Measurements from ENCODE around the gene SEC63.
A peak's percentile ranks its signal among the peaks of the same experiment; 100 is the strongest.
"Not testable (repeated sequence)": the region's sequence is repeated elsewhere in the genome, so short reads cannot be mapped to it uniquely, and the experiment has no call there.

SEC63 gene

DNA sequence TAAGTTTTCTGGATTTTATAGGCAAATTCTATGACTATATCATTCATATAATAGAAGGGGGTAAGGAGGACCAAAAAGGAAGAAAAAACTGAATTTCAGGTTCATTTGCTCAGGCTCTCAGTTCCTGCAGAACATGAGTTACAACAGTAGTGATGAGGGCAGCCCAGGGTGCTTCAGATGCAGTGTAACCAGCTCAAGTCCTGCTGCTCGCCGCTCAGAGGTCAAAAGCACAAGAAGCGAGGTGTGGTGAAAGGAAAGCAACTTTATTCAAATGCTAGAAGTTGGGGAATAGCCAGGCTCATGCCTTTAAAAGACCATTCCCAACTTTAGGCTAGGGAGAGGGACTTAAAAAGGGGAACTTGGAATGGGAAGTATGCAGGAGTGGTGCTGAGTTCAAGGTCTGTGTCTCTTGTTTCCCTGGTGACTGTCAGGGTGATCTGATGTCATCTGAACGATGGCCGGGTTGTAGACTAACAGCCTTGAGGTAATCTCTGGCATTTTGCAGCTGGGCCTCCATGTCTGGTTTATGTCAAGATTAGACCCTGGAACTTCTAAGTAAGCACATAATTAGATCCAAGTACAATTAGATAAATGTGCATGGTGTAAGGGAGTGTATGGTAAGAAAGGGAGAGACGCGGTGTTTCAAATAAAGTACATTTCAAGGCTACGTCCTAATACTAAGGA is 14.5 kb upstream of the SEC63 start:
- no peak for DNase-seq (ENCODE audit: low spot score)

DNA sequence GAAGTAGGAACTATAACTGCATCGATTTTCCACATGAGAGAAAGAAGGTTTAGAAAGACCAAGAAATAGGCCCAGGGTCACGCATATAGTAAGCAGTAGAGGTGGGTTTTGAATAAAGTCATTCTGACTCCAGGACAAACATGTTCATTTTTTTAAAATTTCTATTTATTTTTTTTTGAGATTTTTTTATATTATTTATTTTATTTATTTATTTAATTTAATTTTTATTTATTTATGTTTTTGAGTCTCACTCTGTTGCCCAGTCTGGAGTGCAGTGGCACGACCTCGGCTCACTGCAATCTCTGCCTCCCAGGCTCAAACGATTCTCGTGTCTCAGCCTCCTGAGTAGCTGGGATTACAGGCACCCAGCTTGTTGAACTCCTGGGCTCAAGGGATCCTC is 13.2 kb upstream of the SEC63 start:
- DNase-seq (ENCODE audit: low spot score), result no peak

- DNase-seq (ENCODE audit: low spot score), result no peak
Observed at GRCh38 chr6:107970255-107970654, 12.2 kb upstream of the SEC63 start.

GRCh38 chr6:107968081-107968480 is 10.1 kb upstream of the SEC63 start:
- no peak for DNase-seq (ENCODE audit: low spot score)

GRCh38 chr6:107965746-107966145 is 7.7 kb upstream of the SEC63 start:
- no peak for DNase-seq (ENCODE audit: low spot score)

DNA sequence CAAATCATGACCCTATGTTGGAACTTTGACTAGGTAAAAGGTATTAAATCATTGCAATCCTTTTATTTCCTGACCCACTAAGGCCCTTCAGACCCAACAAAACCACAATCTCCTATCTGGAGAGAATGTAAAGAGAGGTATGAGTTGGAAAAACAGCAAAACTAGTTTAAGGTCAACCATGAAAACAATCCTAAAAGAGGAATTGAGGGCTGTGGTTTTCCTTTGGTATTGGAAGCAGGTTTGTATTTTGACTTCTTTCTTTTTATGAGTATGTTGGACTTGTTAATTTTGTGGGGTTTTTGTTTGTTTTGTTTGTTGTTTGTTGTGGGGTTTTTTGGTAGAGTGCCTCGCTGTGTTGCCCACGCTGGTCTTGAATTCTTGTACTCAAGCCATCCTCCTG is 4.7 kb upstream of the SEC63 start:
- no peak for DNase-seq (ENCODE audit: low spot score)

DNA sequence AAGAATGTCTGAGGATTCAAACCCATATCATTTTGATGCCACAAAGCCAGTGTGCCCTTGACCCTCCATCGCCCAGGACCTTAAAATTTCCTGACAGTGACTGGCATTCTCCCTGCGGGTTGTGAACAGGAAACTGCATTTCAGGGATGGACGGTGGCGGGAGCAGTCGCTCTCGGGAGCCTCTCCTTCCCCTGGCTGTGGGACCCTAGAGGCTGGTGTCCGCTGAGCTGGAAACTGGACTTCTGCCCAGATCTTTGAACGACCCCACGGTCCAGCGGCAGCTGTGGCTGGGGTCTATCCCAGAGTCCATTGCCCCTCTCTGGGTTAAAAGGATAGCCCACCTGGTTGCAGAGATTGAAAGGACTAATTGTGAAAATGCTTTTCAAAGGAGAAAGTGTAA is 1.4 kb upstream of the SEC63 start:
- no peak for DNase-seq (ENCODE audit: low spot score)

DNA sequence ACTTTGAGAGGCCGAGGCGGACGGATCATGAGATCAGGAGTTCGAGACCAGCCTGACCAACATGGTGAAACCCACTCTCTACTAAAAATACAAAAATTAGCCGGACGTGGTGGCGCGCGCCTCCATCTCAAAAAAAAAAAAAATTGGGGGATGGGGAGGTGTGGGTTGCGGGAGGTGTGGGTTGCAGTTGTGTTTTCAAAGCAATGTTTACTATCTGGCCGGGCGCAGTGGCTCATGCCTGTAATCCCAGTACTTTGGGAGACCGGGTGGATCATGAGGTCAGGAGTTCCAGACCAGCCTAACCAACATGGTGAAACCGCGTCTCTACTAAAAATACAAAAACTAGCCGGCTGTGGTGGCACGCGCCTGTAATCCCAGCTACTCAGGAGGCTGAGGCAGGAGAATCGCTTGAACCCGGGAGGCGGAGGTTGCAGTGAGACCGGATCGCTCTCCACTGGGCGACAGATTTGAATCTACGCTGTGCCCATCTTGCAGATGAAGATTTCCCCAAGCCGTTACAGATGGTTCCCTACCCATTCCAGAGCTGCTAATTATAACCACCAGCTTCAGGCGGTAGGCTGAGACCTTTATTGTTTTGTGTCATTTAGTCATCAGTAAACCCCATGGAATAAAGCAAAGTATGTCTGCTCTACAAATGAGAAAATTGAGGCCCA is 818 bp upstream of the SEC63 start:
- not testable (repeated sequence) for DNase-seq (ENCODE audit: low spot score)

DNA sequence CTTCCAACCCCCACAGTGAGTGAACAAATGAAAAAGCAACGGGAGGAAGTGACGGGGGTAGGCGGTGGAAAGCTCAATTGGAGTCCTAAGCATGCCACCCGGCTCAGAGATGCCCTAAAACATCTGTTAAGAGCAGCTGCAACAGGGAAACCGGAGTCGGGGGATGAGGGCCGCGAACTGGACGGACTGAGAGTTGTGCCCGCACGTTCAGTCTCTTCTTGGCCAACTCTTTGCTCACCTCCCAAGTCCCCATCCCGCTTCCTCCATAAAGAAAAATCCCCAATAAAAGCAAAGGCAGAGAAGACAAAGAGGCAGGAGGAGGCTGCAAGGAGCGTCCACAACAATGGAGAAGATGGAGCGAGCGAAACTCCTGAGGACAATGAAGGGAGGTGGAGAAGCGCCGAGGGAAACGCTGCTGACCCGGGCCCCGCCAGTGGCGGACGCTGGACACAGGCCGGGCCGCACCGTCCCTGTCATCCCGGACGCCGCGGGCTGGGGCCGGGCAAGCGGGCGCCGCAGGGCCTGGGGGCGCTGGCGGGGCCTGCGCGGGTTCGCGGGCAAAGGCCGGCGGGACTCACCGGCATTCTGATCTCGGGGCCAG is 600 bp downstream of the SEC63 start:
- no peak for DNase-seq (ENCODE audit: low spot score)

DNA sequence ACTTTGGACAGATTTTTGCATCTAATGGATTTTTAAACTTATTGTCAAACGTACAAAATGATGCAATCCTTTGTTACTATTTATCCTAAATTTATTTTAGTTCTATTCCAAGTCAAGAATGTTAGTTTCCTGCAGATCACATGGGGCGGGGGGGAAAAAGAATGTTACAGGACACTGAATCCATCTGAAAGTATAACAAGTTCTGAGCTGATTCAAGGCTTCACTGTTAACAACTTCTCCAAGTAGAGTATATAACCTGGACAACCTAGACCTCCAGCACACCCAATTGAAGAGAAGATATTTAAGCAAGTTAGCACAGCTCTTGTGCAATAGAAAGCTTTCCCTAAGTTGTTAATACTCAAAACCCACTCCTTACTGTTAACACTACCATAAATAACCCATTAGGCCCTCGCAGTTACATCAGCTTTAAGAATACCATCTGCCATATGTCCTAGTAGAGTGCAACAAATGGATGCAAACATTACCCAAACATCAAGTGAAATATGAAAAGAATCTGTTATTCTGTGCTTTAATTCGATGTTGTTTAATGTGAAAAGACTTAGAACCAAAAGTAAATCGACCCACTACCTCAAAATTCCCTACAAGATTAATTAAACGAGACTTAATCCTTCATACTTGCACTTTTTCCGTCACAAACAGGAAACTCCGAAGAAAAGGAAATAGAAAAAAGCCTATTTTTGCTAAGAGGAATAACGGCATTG is 1.3 kb downstream of the SEC63 start:
- peak; percentile 30 for DNase-seq (ENCODE audit: low spot score)

DNA sequence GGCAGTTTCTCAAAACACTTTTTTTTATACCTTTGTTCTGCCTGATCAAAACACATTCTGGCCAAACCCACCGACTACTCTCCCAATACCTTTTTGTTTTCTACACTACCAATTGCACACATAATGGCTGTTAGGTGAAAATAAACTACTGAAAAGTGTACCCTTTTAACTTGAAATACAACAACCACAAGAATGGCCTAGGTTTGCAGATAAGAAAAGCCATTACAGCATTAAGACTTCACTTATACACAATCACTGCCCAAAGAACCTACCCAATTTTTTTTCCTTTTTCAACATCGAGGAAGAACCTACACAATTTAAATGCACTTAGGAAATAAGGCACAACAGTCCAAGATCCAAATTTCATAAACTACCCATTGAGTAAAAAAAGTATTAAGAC is 1.8 kb downstream of the SEC63 start:
- no peak for DNase-seq (ENCODE audit: low spot score)

- not testable (repeated sequence) for DNase-seq (ENCODE audit: low spot score)
Observed at GRCh38 chr6:107953858-107954414, 4.1 kb downstream of the SEC63 start.

- no peak for DNase-seq (ENCODE audit: low spot score)
Observed at GRCh38 chr6:107943626-107944439, 14.2 kb downstream of the SEC63 start.

DNA sequence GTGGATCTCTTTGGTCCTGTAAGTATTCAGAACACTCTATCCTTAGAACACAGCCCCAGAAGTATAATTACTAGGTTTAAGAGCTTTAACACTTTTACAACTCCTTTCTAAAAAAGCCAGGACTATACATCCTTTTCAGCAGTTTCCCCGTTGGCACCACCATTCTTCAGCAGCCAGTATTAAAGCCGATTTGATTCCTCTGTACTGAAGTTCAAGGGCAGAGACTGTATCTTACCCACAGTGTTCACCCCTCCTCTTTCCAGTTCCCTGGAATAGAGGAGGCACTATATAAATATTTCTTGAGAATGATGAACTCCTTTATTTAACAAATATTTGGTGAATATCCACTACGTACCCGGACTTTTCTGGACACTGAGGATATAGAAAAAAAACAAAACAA is 15.9 kb downstream of the SEC63 start:
- DNase-seq (ENCODE audit: low spot score), result no peak

DNA sequence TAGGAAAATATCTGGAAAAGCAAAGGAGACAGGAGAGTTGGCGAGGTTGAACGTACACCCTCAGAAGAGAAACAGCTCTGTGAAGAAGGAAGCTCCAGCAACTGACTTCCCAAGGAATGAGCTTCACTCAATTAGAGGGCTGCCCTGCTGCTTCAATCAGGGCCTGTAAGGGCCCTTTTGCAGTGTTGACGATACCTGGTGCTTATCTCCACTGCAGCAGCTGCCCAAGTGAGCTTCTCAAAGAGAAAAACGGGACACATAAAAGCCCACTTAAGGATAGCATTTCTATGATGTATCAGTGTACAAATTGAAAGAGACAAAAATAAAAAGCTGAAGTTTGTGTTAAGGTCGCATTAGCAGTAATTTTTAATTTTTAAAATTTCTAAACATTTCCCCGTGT is 16.4 kb downstream of the SEC63 start:
- DNase-seq (ENCODE audit: low spot score), result no peak

- DNase-seq (ENCODE audit: low spot score), result no peak
Observed at GRCh38 chr6:107941199-107941598, 16.8 kb downstream of the SEC63 start.

- not testable (repeated sequence) for DNase-seq (ENCODE audit: low spot score)
Observed at GRCh38 chr6:107936910-107937292, 21.1 kb downstream of the SEC63 start.

- DNase-seq (ENCODE audit: low spot score), result no peak
Observed at GRCh38 chr6:107936162-107936909, 21.7 kb downstream of the SEC63 start.

GRCh38 chr6:107934229-107934628 is 23.8 kb downstream of the SEC63 start:
- not testable (repeated sequence) for DNase-seq (ENCODE audit: low spot score)

DNA sequence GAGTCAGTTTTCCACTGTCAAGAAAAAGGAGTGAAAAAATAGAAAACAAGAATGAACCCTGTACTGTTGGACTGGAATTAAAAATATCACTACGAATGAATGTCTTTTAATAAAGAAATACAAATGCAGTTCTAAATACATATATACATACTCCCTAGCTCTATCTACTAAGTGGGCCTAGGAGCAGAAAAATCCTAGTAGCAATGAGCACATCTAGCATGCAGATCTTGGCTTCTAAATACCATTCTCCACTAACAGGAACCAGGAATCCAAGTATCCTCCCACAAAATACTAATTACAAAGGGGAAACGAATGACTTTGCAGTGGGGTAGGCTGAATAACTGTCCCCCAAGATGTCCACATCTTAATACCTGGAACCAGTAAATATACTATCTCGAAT is 25.4 kb downstream of the SEC63 start:
- no peak for DNase-seq (ENCODE audit: low spot score)

- no peak for DNase-seq (ENCODE audit: low spot score)
Observed at GRCh38 chr6:107931894-107932293, 26.1 kb downstream of the SEC63 start.

Data from kidney capillary endothelial cell (primary cell).